LHCN-M2 (cell line): ENCODE measurements around the gene SUSD6. TPM values are rescaled to one million over a fixed set of nuclear protein-coding genes. Genes with fewer than 3 reads are reported as not detected.

Experiments
- DNase-seq: peaks from one replicate; pipeline ENCODE4 v3.0.0-alpha.2; 2012; ENCODE audit warnings: low read depth
- polyA plus RNA-seq: library from polyadenylated mRNA; unstranded; fragments of >200 nt; gene quantifications from one replicate; pipeline ENCODE4 v1.2.1, GENCODE V29; 2012; ENCODE audit warnings: missing spikeins
- total RNA-seq: library from RNA; depleted of rRNA; stranded (reverse); fragments of >200 nt; gene quantifications from 2 replicates; pipeline ENCODE4 v1.2.3, GENCODE V29; 2014; rRNA removed

The SUSD6 gene, protein sequence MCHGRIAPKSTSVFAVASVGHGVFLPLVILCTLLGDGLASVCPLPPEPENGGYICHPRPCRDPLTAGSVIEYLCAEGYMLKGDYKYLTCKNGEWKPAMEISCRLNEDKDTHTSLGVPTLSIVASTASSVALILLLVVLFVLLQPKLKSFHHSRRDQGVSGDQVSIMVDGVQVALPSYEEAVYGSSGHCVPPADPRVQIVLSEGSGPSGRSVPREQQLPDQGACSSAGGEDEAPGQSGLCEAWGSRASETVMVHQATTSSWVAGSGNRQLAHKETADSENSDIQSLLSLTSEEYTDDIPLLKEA
- 4.9 and 6.8 TPM in 2 replicates for total RNA-seq
- polyA plus RNA-seq = 5.1 TPM

DNA sequence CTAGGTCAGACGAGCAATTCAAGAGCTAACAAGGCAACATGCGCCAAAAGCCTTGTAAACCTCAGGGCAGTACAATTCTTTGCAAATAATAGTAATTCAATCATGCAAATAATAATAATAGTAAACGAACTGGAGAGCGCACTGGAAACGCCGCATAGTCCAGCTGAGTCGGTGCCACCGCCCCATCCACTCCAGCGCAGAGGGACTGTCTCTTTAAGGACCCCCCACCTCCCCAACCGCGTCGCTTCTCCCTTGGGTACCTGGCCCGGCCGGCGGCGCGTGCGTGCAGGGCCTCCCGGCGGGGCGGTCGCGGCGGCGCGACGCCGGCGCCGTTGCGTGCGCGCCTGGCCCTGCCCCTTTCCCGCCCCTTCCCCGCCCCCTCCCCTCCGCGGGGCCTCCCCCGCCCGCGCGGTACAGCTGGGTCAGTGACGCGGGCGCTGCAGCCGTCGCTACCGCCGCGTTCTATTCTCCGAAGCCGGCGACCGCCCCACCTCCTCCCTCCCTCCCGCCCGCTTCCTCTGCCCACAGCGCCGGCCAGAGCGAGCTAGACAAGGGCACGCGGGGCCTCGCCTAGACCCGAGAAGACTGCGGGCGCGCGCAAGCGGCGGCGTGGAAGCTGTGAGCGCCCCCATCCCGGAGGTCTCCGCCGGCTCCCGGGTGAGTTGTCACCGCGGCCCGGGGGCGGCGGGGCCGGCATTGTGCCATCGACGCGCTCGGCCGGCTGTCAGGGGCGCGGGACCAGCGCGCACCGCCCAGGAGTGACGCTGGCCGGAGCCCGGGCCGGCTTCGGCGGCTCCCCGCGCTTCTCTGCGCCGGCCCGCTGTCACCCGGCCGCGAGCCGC lies at the start of gene SUSD6:
TSS of gene SUSD6 (plus strand) at position 425 of the 842 bp plus-strand sequence. CDS start 46,997 bp downstream, outside the sequence.
- peak; percentile 84 for DNase-seq

DNA sequence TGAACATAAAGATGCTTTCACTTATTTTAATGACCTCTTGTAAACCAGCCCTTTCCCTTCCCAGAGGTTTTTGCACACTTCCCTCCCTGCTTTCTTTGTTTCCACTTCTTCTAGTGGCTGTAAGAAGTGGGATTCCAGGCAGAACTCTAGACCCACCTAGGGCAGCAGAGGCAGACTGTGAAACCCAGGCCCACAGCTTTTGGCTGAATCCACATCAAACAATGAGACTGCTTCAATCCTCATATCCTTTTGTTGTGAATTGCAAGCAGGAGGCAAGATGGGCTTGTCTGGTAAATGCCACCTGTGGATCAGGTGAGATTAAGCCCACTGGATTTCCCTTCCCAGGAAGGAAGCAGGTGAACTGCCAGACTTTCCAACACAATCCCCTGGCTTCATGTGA lies 49.5 kb upstream of the SUSD6 start:
- DNase-seq = no peak

DNA sequence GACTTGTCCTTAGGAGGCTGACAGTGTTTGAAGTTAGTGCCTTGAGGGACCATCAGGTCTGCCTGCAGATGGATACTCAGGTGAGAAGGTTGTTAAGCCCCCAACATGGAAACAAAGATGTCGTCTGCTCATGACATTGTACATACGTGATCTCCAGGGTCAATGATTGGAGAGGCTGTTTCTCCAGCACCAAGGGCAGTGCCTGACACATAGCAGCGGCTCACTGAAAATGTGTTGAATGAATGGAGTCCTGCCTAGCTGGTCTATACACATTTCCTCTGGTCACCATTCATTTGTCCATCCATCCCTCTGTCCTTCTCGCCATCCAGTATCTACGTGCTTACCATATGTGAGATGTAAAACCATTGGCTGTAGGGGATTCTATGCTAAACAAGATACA lies 43.8 kb upstream of the SUSD6 start:
- no peak for DNase-seq

DNA sequence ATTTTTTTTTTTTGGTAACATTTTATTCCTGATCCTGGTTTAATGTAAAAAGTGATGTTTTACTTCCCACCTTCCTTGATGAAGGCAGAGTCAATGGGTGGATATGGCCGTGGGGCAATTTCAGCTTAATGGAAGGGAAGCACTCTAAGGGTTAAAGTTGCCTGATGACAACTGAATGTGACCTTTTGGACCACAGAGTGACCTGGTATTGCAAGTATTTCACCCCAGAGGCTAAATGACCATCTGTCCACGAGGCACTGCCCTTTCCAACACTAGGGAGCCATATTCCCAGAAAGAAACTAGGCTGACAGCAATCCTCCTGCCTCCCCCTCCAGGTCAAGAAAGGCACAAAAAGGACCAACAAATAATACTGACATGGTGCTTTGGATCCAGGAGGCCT lies 41.5 kb upstream of the SUSD6 start:
- no peak for DNase-seq

DNA sequence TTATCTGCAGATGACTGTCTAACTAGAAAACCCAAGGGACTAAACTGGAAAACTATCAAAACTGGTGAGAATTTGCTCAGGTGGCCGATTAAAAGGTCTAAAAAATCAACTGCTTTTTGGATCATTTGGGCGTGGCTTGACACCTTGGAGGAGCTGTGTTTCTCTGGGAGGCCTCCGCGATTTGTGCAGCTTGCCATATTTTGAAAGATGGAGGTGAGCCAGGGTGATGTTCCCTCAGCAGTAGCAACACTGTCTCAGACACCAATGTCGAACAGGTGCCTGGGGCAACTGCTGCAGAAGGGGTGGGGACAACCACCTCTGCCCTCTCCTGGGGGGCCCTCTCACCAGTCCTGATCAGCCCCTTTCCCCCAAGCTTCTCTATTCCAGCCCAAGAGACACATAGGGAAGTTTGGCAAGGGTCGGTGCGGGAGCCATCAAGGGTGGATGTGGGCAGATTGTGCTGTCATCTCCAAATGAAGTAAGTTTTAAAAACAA lies 40.5 kb upstream of the SUSD6 start:
- no peak for DNase-seq

DNA sequence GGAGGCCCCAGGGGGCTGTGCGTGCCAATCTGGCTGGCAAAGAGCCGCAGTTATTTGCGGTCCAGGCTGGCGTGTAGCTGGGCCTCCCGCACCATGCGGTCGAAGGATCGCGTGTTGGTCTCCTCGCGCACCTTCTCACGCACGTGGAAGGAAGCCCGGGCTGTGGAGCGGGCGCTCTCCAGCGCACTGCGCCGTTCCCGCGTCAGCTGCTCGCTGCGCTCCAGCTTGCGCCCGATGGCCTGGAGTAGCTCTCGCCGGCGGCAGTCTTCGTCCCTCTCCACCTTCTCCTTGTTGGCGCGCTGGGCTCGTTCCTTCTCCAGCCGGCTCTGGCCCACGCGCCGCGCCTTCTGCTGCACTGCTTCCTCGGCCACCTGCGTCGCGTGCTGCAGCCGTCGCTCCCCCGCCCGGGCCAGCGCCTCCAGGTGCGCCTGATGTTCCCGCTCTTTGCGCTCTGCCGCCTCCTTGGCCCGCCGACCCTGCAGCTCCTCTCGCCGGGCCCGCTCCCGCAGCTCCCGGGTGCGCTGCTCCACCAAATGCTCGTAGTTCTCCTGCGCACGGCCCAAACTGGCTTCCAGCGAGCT lies 39.9 kb upstream of the SUSD6 start:
- peak; percentile 8 for DNase-seq

DNA sequence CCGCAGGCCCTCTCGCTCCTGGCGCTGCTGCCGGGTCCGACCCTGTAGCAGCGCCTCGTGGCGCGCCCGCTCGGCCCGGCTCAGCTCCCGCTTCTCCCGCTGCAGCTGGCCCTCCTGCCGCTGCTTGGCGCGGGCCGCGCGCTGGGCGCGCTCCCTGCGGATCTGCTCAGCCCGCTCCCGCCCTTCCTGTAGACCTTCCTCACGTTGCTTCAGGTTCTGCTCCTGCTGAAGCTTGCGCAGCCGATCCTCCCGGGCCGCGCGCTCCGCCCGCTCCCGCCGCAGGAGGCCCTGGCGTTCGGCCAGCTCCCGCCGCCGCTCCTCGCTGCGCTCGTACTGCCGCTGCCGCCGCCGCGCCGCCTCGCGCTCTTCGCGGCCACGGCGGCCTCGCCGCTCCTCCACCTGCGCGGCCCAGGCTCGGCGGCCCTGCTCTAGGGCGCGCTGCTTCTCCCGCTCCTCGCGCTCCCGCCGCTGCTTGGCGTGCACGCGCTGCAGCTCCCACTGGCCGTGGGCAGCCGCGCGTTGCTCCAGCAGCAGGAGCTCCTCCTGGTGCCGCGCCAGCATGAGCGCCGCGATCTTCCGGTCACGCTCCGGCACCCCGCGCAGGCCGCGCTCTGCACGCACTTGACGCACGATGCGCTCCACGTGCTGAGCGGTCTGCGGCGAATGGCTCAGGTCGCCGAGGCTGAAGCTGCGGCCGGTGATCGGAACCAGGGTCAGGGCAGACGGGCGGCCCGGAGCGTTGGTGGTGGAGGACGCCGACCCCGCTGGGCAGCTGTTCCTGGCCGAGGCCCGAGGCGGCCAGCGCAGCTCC lies 39.2 kb upstream of the SUSD6 start:
- DNase-seq = no peak

DNA sequence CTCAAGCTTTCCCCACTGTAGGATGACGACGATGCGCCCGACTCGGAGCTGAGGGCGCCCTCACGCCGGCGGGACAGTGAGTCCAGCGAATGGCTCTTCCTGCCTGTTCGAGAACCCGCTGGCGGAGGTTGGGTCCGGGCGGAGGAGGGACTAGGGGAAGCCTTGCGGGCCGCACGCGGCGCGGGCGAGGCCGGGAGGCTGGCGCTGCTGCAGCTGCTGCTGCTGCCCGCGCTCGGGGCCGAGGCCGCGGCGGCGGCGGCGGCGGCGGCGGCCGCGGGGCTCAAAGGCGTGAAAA lies 38.6 kb upstream of the SUSD6 start:
- peak; percentile 10 for DNase-seq

DNA sequence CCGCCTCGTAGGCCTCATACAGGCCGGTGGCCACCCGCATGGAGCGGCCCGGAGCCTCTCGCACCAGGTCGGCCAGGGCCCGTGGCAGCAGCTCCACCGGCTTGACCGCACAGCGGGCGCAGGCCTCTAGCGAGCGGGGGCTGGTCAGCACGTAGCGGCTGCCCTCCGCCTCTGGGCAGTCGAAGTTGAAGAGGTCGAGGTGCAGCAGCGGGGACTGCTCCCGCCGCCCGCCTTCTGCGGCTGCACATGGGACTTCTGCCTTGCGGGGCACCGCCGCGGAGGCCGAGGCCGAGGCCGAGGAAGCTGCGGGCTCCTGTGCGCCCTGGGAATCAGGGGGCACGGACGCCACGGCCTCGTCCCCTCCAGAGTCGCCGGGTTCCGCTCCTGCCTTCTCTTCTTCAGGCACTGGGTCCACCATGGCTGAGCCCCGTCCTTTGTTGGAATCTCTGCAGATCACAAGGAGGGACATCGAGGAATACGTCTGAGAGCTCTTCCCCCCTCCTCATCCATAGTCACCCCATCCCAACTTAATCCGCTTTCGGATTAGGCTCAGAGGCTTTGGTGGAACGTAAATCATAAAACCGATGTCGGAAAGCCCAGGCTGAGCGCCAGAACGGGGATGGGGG lies 38.1 kb upstream of the SUSD6 start:
- no peak for DNase-seq

DNA sequence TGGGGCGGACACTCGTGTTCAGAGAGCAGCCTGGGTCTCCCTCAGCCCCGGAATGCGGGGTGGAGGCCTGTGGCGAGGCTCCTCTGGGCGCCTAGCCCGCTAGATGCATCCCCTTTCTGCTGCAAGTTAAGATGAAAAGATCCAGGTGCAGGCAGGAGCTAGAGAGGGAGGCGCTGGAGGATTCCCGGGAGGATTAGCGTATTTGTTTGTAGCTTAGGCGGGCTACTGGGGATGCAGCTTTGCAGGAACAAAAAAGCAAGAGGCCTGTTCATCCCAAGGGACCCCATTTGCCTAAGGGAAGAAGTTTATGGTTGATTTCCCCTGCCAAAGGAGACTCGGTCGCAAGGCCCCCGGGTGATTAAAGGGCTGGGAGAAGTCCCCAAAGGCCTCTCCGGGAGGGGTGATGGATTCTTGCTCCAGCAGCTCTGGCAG lies 37.5 kb upstream of the SUSD6 start:
- DNase-seq = no peak

DNA sequence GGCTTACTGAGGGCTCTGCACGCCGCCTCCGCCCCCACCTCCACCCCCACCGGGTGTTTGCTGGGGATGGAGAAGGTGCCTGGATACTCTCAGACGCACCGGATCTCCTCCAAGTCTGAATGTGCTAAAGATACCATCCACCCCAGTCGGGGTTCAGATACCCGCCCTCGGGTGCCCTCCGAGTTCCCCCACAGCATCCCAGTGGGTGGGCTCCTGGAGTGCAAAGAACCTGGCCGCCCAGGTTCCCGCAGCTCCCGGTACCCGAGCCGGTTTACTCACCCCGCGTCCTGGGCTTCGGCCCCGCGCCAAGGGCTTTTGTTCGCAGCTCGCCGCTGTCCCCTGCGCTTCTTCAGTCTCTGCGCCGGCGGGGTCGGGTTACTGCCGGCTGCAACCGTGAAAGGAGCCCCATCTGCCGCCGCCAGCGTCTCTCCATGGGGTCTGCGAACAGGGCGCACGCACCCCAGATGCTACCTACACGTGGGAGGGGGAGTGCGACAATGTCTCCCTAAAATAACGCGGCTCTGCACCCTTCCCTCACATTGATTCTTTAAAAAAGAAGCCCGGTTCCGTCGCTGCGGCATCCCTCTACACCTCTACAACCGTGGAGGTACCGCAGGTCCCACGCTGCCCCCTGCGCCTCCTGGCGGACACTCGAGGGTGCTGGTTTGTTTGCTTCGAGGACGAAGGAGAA lies 37.0 kb upstream of the SUSD6 start, which contains the start of gene CCDC177:
TSS of gene CCDC177 (minus strand) at position 609 of the 691 bp plus-strand sequence. CDS start 1,249 bp downstream, outside the sequence.
- DNase-seq = peak; percentile 14

DNA sequence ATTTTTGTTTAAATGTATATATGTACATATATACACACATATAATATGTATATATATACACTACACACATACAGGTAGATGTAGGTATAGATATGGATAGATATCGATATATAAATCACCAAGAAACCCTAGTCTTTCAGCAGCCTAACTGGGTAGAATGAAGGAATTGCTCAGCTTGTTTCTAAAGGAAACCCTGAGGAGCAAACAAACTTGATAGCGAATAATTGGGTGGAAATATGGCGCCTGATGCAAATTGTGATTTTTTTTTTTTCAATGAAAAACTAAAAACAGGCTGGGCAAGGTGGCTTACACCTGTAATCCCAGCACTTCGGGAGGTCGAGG lies 36.5 kb upstream of the SUSD6 start:
- no peak for DNase-seq

DNA sequence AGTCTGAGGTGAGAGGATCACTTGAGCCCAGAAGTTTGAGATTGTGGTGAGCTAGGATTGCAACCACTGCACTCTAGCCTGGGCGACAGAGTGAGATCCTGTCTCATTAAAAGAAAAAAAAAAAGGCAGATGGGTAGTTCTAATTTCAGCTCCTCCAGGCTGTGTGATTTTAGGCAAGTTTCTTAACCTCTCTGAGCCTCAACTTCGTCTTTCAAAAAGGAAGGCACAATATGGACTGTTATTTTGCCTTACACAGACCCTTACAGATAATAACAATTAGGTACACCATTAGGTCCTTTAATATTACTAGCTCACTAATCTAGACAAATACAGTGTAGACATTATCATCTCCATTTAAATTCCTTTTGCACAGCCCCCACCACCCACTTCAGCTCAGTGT lies 31.9 kb upstream of the SUSD6 start:
- no peak for DNase-seq

DNA sequence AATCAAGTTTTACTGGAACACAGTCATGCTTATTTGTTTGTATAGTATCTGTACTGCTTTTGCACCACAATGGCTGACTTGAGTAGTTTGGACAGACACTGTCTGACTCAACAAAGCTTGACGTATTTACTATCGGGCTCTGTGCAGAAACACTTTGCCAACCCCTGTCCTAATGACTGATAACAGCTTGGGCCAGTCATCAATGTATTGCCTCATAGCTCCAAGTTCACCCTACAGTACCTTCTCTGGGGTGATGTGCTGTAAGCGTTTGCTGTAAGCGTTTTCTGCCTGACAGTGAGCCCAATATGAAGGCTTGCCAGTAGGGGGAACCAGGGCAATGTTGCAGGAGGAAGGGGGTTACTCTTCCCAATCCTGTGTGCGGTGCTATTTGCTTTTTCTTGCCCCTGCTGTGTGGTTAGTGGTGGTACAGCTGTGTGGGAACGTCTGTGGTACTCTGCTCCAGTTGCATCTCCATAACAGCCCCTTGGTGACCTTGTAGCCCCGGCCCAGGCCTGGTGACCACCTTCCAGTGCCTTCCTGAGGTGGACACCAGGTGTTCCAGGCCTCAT lies 31.3 kb upstream of the SUSD6 start:
- peak; percentile 58 for DNase-seq

DNA sequence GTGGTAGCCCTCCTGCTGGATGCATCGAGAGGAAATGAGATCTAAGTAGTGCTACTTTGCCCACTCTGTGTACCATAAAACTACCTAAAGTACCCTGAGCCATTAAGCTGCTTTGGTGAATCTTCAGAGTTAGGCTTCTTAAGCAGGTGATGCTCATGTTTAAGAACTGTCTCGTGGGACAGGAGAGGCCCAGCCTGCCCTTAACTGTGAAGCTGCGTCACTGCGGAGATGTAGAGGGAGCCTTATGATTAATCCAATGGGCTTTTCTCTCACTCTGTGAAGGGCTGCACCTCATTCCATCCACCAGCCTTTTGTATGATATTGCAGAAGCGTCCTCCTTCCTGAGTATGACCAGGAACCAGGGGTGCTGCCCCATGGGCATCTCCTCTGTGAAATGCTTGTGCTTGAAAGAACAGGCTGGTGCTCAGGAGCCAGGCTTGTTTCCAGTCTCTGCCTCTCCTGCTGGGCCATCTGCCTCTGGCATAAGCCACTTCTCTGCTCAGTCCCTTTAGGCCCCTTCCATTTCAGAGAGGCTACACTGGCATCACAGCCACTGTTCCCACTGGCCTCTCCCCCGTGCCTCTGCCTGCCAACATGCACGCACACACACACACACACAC lies 30.0 kb upstream of the SUSD6 start:
- DNase-seq = no peak

DNA sequence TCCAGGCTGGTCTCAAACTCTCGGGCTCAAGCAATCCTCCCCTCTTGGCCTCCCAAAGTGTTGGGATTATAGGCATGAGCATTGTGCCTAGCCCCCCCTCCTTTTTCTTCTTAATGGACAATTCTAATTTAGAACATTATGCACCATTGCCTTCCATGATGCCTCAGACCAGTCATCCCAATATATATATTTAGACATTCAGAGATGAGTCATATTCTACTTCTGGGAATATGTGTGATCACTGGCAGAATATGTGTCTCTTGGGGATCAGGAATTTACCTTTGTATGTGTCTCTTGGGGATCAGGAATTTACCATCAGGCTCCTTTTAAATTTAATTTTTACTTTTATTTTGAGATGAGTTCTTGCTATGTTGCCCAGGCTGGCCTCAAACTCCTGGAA lies 29.2 kb upstream of the SUSD6 start:
- peak; percentile 35 for DNase-seq

DNA sequence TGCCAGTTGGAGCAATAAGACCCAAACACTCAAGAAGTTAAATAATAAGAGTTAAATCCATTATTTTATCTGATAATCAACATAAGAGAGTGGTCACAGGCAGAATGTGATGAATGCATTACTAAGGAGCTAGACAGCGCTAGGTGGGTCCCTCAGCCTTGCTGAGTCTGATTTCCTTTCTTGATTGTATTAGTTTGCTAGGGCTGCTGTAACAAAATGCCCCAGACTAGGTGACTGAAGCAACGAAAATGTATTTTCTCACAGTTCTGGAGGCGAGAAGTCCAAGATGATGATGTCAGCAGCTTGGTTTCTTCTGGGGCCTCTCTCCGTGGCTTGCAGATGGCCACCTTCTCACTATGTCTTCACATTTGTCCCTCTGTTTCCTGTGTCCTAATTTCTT lies 28.6 kb upstream of the SUSD6 start:
- no peak for DNase-seq

DNA sequence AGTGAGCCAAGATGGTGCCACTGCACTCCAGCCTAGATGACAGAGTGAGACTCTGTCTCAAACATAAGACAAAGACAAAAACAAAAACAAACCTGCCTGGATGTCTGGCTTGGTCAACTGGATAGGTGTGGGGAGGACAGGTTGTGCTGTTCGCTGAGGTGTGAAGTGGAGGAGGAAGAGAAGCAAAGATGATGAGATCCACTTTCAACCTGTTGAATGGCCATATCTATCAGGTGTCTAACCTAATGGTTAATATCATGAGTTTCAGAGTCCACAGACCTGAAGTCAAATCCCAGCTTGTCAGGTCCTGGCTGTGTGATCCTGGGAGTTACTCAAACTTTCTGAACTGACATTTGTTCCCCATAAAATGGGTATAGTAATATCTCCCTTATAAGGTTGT lies 27.0 kb upstream of the SUSD6 start:
- no peak for DNase-seq

DNA sequence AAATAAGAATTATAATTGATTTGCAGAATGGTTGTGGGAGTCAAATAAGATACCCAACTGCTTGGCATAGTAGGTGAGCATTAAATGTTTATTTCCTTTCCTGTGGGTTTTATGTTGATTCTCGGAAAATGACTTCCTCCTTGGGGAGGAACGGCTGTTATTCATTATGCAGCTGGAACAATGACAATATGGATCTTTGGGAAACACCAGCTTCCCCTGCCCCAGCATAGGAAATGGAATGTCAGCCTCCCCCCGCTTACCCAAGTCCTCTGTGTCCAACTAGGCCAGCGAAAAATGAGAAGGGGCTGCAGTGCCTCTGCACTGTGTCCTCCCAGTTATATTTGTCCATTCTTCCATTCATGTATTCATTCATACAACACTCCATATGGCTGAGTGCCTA lies 25.0 kb upstream of the SUSD6 start:
- DNase-seq = no peak

DNA sequence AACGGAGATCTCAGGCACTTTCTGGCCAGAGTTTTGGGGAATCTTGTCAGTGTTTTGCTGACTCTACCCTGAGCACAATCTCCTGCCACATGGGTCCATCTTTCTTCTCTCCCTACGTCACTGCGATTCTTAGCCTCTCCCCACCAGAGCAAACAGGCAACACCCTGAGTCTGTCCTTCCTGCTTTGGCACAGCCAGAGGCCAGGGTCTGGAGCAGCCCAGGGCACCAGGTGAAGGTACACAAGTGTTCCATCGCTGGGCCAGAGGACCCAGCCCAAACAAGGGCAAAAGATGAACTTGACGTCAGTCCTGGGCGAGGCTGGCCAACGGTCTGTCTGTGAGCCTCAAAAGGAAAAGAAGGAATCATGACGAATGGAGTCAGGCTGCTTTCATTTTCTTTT lies 24.0 kb upstream of the SUSD6 start:
- DNase-seq = no peak
